ENCODE results near the gene MARCKSL1.
"Not testable (repeated sequence)": the region's sequence is repeated elsewhere in the genome, so short reads cannot be mapped to it uniquely, and the experiment has no call there.

The MARCKSL1 gene
- 110 reads per million, percentile 84 among the genes with 10 or more reads in this experiment for total RNA-seq

- peak; percentile 83 for DNase-seq
Observed at GRCh38 chr1:32335790-32336590, at the start of gene MARCKSL1. Gene MARCKSL1, minus strand, starts transcription at chr1:32336233. Its CDS starts 200 bp downstream, at chr1:32336033.

GRCh38 chr1:32380057-32380456 lies 44.0 kb upstream of the MARCKSL1 start:
- DNase-seq: no peak

GRCh38 chr1:32377541-32378220 lies 41.6 kb upstream of the MARCKSL1 start:
- no peak for DNase-seq

GRCh38 chr1:32376199-32376598 lies 40.2 kb upstream of the MARCKSL1 start:
- no peak for DNase-seq

GRCh38 chr1:32373996-32374592 lies 38.1 kb upstream of the MARCKSL1 start:
- no peak for DNase-seq

GRCh38 chr1:32372149-32372756 lies 36.2 kb upstream of the MARCKSL1 start:
- DNase-seq: peak; percentile 42

GRCh38 chr1:32367912-32368635 lies 32.0 kb upstream of the MARCKSL1 start:
- DNase-seq: no peak

GRCh38 chr1:32365445-32365844 lies 29.4 kb upstream of the MARCKSL1 start:
- no peak for DNase-seq

GRCh38 chr1:32364836-32365235 lies 28.8 kb upstream of the MARCKSL1 start:
- no peak for DNase-seq

- no peak for DNase-seq
Observed at GRCh38 chr1:32363713-32364112, 27.7 kb upstream of the MARCKSL1 start.

GRCh38 chr1:32362474-32363313 lies 26.7 kb upstream of the MARCKSL1 start, which contains the start of the genes FAM229A and TSSK3:
Gene FAM229A, minus strand, starts transcription at chr1:32362485. Its CDS starts 394 bp downstream, at chr1:32362091.
Gene TSSK3, plus strand, starts transcription at chr1:32362539. Its CDS starts 163 bp downstream, at chr1:32362702.
- no peak for DNase-seq

GRCh38 chr1:32361674-32362473 lies 25.8 kb upstream of the MARCKSL1 start:
- no peak for DNase-seq

- no peak for DNase-seq
Observed at GRCh38 chr1:32361308-32361673, 25.3 kb upstream of the MARCKSL1 start.

GRCh38 chr1:32358435-32358834 lies 22.4 kb upstream of the MARCKSL1 start:
- no peak for DNase-seq

- no peak for DNase-seq
Observed at GRCh38 chr1:32357614-32358013, 21.6 kb upstream of the MARCKSL1 start.

- DNase-seq: no peak
Observed at GRCh38 chr1:32356478-32356877, 20.4 kb upstream of the MARCKSL1 start.

- DNase-seq: not testable (repeated sequence)
Observed at GRCh38 chr1:32355778-32356177, 19.7 kb upstream of the MARCKSL1 start.

- no peak for DNase-seq
Observed at GRCh38 chr1:32353886-32354570, 18.0 kb upstream of the MARCKSL1 start.

GRCh38 chr1:32353431-32353830 lies 17.4 kb upstream of the MARCKSL1 start:
- no peak for DNase-seq

- no peak for DNase-seq
Observed at GRCh38 chr1:32352831-32353383, 16.9 kb upstream of the MARCKSL1 start.

Measured in effector CD4-positive, alpha-beta T cell (primary cell).